Thoracic aorta (tissue), 2 donors: ENCODE data around the gene TRIO. TPM values are rescaled to one million over a fixed set of nuclear protein-coding genes. Genes with fewer than 3 reads are reported as not detected.

Experiments
- ATAC-seq: fragments of 150-250 bp; one replicate; pipeline ENCODE4 v1.8.0; 2017; ENCODE audit warnings: low read depth; ENCODE audit not compliant: insufficient number of reproducible peaks, low FRiP score
- DNase-seq: peaks from one replicate; pipeline ENCODE4 v3.0.0-alpha.2; 2020; ENCODE audit warnings: low spot score
- H3K27ac ChIP-seq, 2 donors: fragments of 200-600 bp; sonication (generic); 1 replicate in 1 of 2; 2 replicates in 1 of 2; pipeline ENCODE4 v1.5.1; 2016; ENCODE audit warnings: mild to moderate bottlenecking in 2 of 2, moderate library complexity in 2 of 2
- H3K27me3 ChIP-seq: fragments of 200-600 bp; sonication (generic); replicated peaks from 2 replicates; pipeline ENCODE4 v1.6.0; 2016; ENCODE audit warnings: mild to moderate bottlenecking; ENCODE audit not compliant: insufficient read depth
- H3K36me3 ChIP-seq: fragments of 200-600 bp; sonication (generic); one replicate; pipeline ENCODE4 v1.5.1; 2016
- H3K4me1 ChIP-seq, 2 donors: fragments of 200-600 bp; sonication (generic); 1 replicate in 1 of 2; 2 replicates in 1 of 2; pipeline versions ENCODE4 v1.5.1 to v1.6.0; 2016; ENCODE audit warnings: low read depth in 2 of 2, mild to moderate bottlenecking in 1 of 2; ENCODE audit not compliant: control insufficient read depth in 1 of 2
- H3K4me3 ChIP-seq: fragments of 200-600 bp; sonication (generic); 2 replicates; pipeline ENCODE4 v1.5.1; 2016; ENCODE audit warnings: mild to moderate bottlenecking
- H3K9me3 ChIP-seq: fragments of 200-600 bp; sonication (generic); 2 replicates; pipeline ENCODE4 v1.5.1; 2016
- CTCF ChIP-seq: fragments of 200-600 bp; sonication (generic); IDR thresholded peaks from one replicate; pipeline ENCODE4 v1.5.1; 2019; ENCODE audit warnings: antibody characterized with exemption
- total RNA-seq, 2 donors: library from RNA; depleted of rRNA; stranded (reverse); fragments of >200 nt; gene quantifications; one replicate each; pipeline versions ENCODE4 v1.1.0 to v1.2.3, GENCODE V29; 2016

Gene TRIO
- total RNA-seq, 2 donors from 2014 or later: 219 to 300 TPM

GRCh38 chr5:14467886-14468285 lies 324.7 kb downstream of the TRIO start:
- Histone ChIP-seq H3K9me3 (no peaks in the 10 kb centered on the region), H3K4me3 (no peak overlapping the region), H3K27me3 (no peaks in the 10 kb centered on the region), H3K27ac (no peak overlapping the region), H3K4me1 (no peaks in the 10 kb centered on the region), H3K36me3 (peaks cover 26% of the 10 kb centered on the region)
- no peak for TF ChIP-seq CTCF
- DNase-seq: no peak
- no peak for ATAC-seq

- TF ChIP-seq CTCF: no peak
- ATAC-seq (no peak), DNase-seq (no peak)
- Histone ChIP-seq H3K9me3 (no peaks in the 10 kb centered on the region), H3K27ac (no peak overlapping the region), H3K4me3 (no peak overlapping the region), H3K36me3 (peaks cover 30% of the 10 kb centered on the region), H3K27me3 (no peaks in the 10 kb centered on the region), H3K4me1 (no peaks in the 10 kb centered on the region)
These were observed 326.6 kb downstream of the TRIO start for GRCh38 chr5:14469551-14470377.

- no peaks in the 10 kb centered on the region for H3K9me3 ChIP-seq
- no peaks in the 10 kb centered on the region for H3K27me3 ChIP-seq
- peaks cover 32% of the 10 kb centered on the region for H3K36me3 ChIP-seq
- no peak for TF ChIP-seq CTCF
- H3K4me1 ChIP-seq: no peaks in the 10 kb centered on the region
- H3K27ac ChIP-seq: no peak overlapping the region
- no peak overlapping the region for H3K4me3 ChIP-seq
- ATAC-seq (no peak), DNase-seq (no peak)
These were observed 328.4 kb downstream of the TRIO start for GRCh38 chr5:14471507-14471906.

GRCh38 chr5:14472986-14473567 lies 329.9 kb downstream of the TRIO start:
- no peak overlapping the region for H3K27ac ChIP-seq
- H3K36me3 ChIP-seq: peaks cover 42% of the 10 kb centered on the region
- DNase-seq (no peak), ATAC-seq (no peak)
- no peaks in the 10 kb centered on the region for H3K9me3 ChIP-seq
- no peaks in the 10 kb centered on the region for H3K4me1 ChIP-seq
- H3K4me3 ChIP-seq: no peak overlapping the region
- TF ChIP-seq CTCF: no peak
- no peaks in the 10 kb centered on the region for H3K27me3 ChIP-seq

- H3K36me3 ChIP-seq: peaks cover 49% of the 10 kb centered on the region
- no peaks in the 10 kb centered on the region for H3K9me3 ChIP-seq
- no peak for TF ChIP-seq CTCF
- H3K4me1 ChIP-seq: no peaks in the 10 kb centered on the region
- DNase-seq (no peak), ATAC-seq (no peak)
- no peak overlapping the region for H3K27ac ChIP-seq
- no peaks in the 10 kb centered on the region for H3K27me3 ChIP-seq
- no peak overlapping the region for H3K4me3 ChIP-seq
These were observed 331.9 kb downstream of the TRIO start for GRCh38 chr5:14475045-14475444.
